HG03378 (cell line): ENCODE results near the gene IFT122.
"Not testable (repeated sequence)": the region's sequence is repeated elsewhere in the genome, so short reads cannot be mapped to it uniquely, and the experiment has no call there.

Experiments
- ATAC-seq: cut with Tn5 transposase; IDR thresholded peaks from one replicate; pipeline ENCODE4 v1.9.1; 2021; ENCODE audit warnings: mild to moderate bottlenecking, moderate library complexity; ENCODE audit not compliant: unreplicated experiment

The IFT122 gene, protein sequence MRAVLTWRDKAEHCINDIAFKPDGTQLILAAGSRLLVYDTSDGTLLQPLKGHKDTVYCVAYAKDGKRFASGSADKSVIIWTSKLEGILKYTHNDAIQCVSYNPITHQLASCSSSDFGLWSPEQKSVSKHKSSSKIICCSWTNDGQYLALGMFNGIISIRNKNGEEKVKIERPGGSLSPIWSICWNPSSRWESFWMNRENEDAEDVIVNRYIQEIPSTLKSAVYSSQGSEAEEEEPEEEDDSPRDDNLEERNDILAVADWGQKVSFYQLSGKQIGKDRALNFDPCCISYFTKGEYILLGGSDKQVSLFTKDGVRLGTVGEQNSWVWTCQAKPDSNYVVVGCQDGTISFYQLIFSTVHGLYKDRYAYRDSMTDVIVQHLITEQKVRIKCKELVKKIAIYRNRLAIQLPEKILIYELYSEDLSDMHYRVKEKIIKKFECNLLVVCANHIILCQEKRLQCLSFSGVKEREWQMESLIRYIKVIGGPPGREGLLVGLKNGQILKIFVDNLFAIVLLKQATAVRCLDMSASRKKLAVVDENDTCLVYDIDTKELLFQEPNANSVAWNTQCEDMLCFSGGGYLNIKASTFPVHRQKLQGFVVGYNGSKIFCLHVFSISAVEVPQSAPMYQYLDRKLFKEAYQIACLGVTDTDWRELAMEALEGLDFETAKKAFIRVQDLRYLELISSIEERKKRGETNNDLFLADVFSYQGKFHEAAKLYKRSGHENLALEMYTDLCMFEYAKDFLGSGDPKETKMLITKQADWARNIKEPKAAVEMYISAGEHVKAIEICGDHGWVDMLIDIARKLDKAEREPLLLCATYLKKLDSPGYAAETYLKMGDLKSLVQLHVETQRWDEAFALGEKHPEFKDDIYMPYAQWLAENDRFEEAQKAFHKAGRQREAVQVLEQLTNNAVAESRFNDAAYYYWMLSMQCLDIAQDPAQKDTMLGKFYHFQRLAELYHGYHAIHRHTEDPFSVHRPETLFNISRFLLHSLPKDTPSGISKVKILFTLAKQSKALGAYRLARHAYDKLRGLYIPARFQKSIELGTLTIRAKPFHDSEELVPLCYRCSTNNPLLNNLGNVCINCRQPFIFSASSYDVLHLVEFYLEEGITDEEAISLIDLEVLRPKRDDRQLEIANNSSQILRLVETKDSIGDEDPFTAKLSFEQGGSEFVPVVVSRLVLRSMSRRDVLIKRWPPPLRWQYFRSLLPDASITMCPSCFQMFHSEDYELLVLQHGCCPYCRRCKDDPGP

GRCh38 chr3:129439817-129440617, at the start of gene IFT122, which contains the start of gene MBD4:
IFT122 (plus strand) TSS chr3:129440224; CDS start chr3:129440331, 107 bp downstream.
MBD4 (minus strand) TSS chr3:129439948; CDS start chr3:129439833, 115 bp downstream.
- peak; percentile 88 for ATAC-seq

GRCh38 chr3:129391583-129391982, 48.4 kb upstream of the IFT122 start:
- ATAC-seq = not testable (repeated sequence)

DNA sequence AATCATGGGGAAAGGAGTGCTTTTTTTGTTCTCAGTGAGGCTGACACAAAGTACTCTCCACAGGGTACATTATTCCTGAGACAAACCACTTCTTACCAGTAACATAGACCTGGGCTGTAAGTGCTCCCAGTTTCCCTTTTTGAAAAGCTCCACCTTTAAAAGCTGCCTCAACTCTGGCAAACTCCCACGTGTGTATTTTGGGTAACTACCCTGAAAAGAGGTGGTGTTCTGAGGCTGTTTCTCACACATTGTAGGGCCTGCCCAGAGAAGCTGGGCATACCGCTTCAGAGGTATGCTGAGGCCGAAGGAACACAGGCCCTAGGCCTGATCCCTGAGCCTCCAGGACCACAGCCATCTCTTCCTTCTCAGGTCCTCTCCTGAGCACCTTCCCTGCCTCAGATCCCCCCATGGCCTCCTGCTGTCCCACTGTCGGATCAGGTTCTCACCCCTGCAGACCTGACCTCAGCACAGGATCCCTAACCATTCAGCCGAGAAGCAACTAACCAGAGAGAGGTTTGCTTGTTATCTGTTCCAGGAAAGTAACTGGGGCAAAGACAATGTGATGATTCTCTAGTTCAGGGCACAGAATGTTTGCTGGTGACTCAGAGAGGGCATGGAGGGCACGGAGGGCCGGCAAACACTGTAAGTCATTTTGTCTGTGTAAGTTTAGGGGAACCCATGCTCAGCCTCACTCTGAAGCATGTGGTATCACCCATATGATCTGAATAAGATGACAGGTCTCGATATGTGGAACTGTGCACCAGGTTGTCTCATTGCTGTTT, 47.7 kb upstream of the IFT122 start:
- not testable (repeated sequence) for ATAC-seq

DNA sequence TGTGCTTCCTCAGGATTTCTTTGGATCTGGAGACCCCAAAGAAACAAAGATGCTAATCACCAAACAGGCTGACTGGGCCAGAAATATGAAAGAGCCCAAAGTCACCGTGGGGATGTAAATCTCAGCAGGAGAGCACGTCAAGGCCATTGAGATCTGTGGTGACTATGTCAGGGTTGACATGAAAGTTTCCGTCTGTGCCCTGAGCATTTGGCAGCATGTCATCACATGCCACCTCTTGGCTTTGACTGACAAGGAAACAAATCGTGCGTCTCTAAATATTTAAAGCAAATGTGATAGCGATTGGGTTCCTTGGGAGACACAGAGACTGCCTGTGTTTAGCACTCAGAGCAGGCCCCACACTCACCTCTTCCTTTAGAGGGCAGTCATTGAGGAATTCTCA, 46.8 kb upstream of the IFT122 start:
- no peak for ATAC-seq

- not testable (repeated sequence) for ATAC-seq
Measured at GRCh38 chr3:129393760-129394564, 46.1 kb upstream of the IFT122 start.

- ATAC-seq = peak; percentile 20
Measured at GRCh38 chr3:129398803-129399144, 41.2 kb upstream of the IFT122 start.

GRCh38 chr3:129399145-129399894, 40.7 kb upstream of the IFT122 start:
- ATAC-seq = peak; percentile 79

GRCh38 chr3:129399895-129400357, 40.1 kb upstream of the IFT122 start:
- ATAC-seq = no peak

GRCh38 chr3:129402210-129402609, 37.8 kb upstream of the IFT122 start:
- ATAC-seq = no peak

DNA sequence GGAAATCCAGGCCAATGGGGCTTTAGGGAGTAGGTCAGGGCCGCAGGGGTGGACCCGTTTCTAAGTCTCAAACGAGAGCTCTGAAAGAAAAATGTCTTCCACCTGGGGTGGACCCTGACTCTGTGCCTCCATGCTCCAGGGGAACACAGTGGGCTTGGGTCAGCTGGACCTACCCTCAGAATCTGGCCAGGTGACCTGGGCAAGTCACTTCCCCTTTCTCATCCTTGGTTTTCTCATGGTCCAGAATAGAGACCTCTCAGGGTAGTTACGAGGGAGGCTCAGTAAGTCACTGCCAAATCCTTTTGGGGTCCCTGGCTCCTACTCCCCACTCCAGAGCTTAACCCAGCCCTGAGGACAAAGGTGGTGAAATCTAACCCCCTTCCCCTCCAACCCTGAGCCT, 37.4 kb upstream of the IFT122 start:
- ATAC-seq = no peak

- ATAC-seq = no peak
Measured at GRCh38 chr3:129403450-129403849, 36.6 kb upstream of the IFT122 start.

GRCh38 chr3:129404130-129404529, 35.9 kb upstream of the IFT122 start:
- no peak for ATAC-seq

GRCh38 chr3:129404610-129405009, 35.4 kb upstream of the IFT122 start:
- no peak for ATAC-seq

GRCh38 chr3:129409541-129409940, 30.5 kb upstream of the IFT122 start:
- ATAC-seq = no peak

DNA sequence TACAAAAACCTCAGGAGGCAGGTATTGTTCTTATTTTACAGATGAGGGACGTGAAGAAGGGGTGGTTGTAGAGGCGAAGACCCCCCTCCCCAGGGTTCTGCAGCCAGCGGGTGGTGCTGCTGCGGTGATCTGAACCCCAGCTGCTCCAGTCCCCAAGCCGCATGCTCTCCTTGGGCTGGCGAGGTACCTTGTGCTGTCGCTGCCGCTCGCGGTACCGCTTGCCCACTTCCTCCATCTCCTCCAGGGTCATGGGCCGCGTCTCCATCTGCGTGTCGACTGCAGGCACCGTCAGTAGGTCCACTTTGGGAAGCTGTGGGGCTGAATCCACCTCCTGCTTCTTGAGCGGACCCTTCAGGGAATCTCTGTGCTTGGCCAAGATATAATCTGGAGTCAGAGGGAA, 29.1 kb upstream of the IFT122 start:
- no peak for ATAC-seq

DNA sequence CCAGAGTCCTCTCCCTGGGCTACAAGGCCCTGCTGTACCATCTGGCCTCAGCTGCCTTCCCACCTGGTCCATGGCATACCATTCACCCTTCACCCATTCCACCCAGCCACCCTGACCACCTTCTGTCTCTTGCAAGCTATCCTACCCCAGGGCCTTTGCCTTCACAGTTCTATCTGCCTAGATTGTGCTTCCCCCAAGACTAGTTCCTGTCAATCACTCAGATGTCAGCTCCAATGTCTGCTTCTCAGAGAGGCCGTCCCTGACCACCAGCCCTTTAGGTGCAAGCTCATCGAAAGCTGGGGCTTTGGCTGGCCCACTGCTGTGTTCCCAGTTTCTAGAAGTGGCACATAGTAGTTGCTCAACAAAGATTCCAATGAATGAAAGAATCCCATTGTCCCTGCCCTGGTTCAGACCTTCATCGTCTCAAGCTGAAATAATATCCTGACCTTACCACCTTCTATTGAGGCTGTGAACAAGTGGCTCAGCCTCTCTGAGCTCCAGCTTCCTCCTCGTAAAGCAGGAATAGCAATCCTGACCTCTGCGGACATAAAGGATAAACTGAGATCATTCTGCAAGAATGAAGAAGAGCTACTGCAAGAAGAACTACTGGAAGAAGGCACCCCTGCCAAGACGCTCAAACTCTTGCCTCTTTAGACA, 27.4 kb upstream of the IFT122 start:
- no peak for ATAC-seq

- ATAC-seq = not testable (repeated sequence)
Measured at GRCh38 chr3:129413238-129413637, 26.8 kb upstream of the IFT122 start.
